Esophagus muscularis mucosa (tissue), 3 donors: ENCODE results near the gene DACT2.

ENCODE experiments used
- POLR2A ChIP-seq: fragments of 450-650 bp; IDR thresholded peaks from one replicate; pipeline ENCODE4 v1.6.1; 2017; ENCODE audit warnings: antibody characterized with exemption, moderate library complexity, mild to moderate bottlenecking, low read depth
- POLR2AphosphoS5 ChIP-seq, 2 donors: sonication (generic); formaldehyde crosslinking; IDR thresholded peaks; one replicate each; pipeline ENCODE4 v1.6.1; 2017; ENCODE audit warnings: antibody characterized with exemption in 2 of 2
- TF ChIP-seq, protein P1 (sequence below), 3 experiments: fragments of 200-600 bp in 2 of 3; fragments of 450-650 bp in 1 of 3; sonication (generic) in 2 of 3; IDR thresholded peaks; one replicate each; pipeline ENCODE4 v1.5.1; 2017 to 2019; ENCODE audit warnings: antibody characterized with exemption in 3 of 3, mild to moderate bottlenecking in 2 of 3, moderate library complexity in 1 of 3

DNA sequence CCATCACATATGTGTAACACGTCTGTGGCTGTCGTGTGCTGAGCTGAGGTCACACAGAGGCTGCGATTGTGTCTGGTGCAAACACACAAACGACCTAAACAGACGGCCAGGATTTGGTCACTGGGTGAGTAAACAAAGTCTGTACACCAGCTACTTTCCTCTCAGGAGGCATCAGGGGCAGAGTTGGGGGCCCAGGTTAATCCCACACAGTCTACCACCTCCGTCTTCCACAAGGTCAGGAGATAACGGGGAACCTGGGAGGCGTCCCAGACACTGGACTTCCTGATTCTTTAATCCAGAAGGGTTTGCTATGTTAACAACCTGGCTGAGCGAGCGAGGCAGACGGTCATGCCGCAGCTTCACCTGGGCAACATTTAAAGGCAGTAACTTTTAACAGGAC, 1.5 kb downstream of the DACT2 start:
- TF ChIP-seq, protein P1, sequence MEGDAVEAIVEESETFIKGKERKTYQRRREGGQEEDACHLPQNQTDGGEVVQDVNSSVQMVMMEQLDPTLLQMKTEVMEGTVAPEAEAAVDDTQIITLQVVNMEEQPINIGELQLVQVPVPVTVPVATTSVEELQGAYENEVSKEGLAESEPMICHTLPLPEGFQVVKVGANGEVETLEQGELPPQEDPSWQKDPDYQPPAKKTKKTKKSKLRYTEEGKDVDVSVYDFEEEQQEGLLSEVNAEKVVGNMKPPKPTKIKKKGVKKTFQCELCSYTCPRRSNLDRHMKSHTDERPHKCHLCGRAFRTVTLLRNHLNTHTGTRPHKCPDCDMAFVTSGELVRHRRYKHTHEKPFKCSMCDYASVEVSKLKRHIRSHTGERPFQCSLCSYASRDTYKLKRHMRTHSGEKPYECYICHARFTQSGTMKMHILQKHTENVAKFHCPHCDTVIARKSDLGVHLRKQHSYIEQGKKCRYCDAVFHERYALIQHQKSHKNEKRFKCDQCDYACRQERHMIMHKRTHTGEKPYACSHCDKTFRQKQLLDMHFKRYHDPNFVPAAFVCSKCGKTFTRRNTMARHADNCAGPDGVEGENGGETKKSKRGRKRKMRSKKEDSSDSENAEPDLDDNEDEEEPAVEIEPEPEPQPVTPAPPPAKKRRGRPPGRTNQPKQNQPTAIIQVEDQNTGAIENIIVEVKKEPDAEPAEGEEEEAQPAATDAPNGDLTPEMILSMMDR (IDR thresholded peaks at IDR 0.05) = no peak
- no peak for TF ChIP-seq POLR2A
- no peak for TF ChIP-seq POLR2AphosphoS5 (IDR thresholded peaks at IDR 0.05)
